Fibroblast of the aortic adventitia (primary cell): Measurements from ENCODE around the gene SYT1. TPM values are rescaled to one million over a fixed set of nuclear protein-coding genes. Genes with fewer than 3 reads are reported as not detected.

Experiments used
- DNase-seq: peaks from one replicate; pipeline ENCODE4 v3.0.0-alpha.2; 2010; ENCODE audit warnings: low read depth
- H3K4me3 ChIP-seq: 2 replicates; pipeline ENCODE4 v1.5.1; 2011; ENCODE audit warnings: low read depth, mild to moderate bottlenecking, control low read depth, low read length, moderate library complexity
- CTCF ChIP-seq: IDR thresholded peaks from 2 replicates; pipeline ENCODE4 v1.5.1; 2011; ENCODE audit warnings: mild to moderate bottlenecking, low read length, control low read depth, inconsistent platforms; ENCODE audit not compliant: insufficient read depth
- total RNA-seq: library from RNA; depleted of rRNA; stranded (reverse); fragments of >200 nt; gene quantifications from 2 replicates; pipeline ENCODE4 v1.2.3, GENCODE V29; 2012; ENCODE audit warnings: low replicate concordance

The SYT1 gene
- total RNA-seq, 1 donor = 43.3 TPM

- no peak for DNase-seq
- no peak overlapping the region for H3K4me3 ChIP-seq
- no peak for TF ChIP-seq CTCF
Observed at GRCh38 chr12:79156846-79157463, 292.4 kb downstream of the SYT1 start.

- H3K4me3 ChIP-seq = no peak overlapping the region
- no peak for DNase-seq
- no peak for TF ChIP-seq CTCF
Observed at GRCh38 chr12:79161249-79161934, 296.8 kb downstream of the SYT1 start.

- DNase-seq = no peak
Observed at GRCh38 chr12:79162147-79162772, 297.7 kb downstream of the SYT1 start.

GRCh38 chr12:79162948-79163347 lies 298.4 kb downstream of the SYT1 start:
- DNase-seq = no peak
- no peak for TF ChIP-seq CTCF
- H3K4me3 ChIP-seq = no peak overlapping the region

More at GRCh38 chr12:79162147-79162772, 297.7 kb downstream of the SYT1 start:
- TF ChIP-seq CTCF = no peak
- H3K4me3 ChIP-seq = no peak overlapping the region

- H3K4me3 ChIP-seq = no peak overlapping the region
- no peak for DNase-seq
- no peak for TF ChIP-seq CTCF
Observed at GRCh38 chr12:79164890-79165289, 300.3 kb downstream of the SYT1 start.

GRCh38 chr12:79168687-79169086 lies 304.1 kb downstream of the SYT1 start:
- DNase-seq = no peak
- TF ChIP-seq CTCF = no peak
- H3K4me3 ChIP-seq = no peak overlapping the region
